HG03060 (cell line): ENCODE data around the gene CA4.
"Not testable (repeated sequence)": the region's sequence is repeated elsewhere in the genome, so short reads cannot be mapped to it uniquely, and the experiment has no call there.

Source experiments
- ATAC-seq: cut with Tn5 transposase; IDR thresholded peaks from one replicate; pipeline ENCODE4 v1.9.1; 2021; ENCODE audit warnings: low read depth, moderate number of reproducible peaks; ENCODE audit not compliant: unreplicated experiment

Gene CA4

DNA sequence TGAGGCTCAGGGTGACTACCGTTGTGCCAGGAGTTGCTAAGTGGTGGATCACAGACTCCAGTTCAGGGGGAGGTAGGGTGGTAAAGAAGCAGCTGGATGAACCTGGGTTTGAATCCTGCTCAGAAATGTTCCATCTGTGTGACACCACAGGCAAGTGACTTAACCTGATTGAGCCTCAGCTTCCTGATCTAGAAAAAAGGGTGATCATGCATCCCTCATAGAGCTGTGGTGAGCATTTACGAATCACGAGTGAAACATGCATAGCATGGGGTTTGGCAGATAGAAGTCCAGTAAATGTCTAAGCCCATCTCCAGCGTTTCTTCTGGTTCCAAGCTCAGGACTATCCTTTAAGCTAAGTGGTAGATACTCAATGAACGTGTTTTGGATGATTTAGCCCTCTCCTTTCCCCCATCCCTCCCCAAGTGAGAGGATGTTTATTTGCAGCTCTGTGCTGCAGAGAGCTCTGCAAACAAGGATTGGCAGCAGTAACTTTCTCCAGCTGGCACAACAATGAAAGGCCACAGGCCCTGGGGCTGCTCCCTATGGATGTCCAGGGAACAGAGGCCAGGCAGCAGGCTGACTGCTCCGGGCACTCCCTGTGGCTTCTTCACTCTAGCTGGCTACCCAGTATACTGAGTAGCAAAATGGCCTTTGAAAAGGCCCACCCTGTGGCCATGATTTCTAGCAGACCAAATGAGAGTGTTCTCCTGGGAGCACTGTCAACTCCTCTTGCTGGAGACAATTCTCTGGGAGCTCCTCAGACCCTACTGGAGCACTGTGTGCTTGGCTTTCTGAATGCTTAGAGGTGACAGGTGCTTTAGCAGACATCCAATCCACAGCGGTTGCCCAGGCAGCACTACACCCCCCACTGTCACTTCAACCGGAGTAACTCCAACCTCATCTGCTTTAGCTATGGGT lies 21.3 kb downstream of the CA4 start:
- ATAC-seq: no peak

DNA sequence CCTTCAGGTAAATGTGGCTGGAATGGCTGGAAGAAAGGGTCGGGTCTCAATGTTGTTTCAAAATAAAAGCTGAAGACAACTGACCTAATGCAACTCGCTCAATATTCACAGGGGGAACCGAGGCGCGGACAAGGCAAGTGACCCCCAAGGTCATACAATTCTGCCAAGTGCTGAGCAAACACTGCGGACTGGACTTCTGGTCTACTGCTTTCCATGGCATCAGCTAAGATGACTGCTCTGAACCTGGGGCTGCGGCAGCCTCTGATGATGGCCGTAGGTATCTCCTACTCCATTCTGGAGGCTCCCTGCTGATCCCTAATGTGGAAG lies 21.9 kb downstream of the CA4 start:
- no peak for ATAC-seq

DNA sequence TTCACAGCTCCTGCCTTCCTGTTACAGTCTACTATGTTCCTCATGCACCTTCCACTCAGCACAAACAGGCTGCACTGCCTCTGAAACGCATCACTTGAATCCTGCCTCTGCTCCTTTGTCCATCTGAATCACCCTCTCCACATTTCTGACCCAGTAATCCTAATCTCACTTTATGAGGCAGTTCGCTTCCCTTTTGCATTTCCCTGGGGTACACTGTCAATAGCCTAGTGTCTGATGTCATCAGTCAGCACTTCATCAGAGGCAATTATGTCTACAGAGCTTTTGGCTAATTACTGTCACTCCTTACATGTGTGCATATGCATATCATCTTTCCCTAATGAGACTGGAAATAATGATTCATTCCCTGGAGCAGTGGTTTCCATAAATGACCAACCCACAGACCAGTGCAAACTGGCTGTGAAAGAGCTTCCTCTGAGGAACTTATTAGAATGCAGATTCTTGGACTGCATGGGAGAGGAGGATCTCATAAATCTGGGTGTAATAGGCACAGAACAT lies 23.6 kb downstream of the CA4 start:
- no peak for ATAC-seq

DNA sequence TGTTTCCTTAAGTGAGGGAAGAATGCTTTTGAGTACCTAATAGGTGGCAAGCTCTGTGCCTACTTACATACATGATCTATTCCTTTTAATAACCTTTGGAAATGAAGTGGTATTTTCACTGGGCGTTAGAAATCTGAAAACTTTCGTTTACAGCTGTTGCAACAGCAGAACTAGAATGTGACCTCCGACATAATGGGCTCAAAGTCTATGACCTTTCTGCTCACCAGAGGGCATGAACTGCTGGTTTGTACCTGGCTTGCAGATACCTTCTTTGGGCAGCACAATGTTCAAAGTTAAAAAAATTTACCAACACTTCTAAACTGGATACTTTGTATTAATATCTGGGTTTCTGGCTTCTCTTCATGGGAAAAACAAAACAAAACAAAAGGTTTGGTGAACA lies 24.3 kb downstream of the CA4 start:
- ATAC-seq: no peak

DNA sequence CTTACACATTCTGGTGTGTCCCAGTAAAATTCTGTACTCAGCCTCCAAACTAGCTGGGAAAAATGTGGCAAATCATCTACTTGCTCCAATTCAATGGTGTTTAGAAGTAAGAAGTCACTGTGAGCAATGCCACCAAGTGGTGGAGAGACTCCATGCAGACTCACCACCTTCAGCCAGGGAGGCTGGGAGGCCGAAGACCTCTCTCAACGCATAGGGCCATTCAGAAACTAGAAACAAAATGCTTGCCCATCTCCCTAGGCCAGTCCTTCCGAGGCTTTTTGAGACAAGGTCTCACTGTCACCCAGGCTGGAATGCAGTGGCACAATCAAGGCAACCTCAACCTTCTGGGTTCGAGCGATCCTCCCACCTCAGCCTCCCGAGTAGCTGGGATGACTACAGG lies 25.0 kb downstream of the CA4 start:
- not testable (repeated sequence) for ATAC-seq

DNA sequence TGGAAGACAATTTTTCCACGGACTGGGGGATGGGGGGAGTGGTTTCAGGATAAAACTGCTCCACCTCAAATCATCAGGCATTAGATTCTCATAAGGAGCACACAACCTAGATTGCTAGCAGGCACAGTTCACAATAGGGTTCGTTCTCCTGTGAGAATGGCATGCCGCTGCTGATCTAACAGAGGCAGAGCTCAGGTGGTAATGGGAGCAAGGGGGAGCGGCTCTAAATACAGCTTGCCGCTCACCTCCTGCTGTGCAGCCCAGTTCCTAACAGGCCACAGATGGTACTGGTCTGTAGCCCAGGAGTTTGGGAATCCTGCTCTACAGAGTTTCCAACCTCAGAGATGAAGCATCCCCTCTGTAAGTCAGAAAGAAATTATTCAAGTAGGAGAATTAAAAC lies 27.0 kb downstream of the CA4 start:
- not testable (repeated sequence) for ATAC-seq

DNA sequence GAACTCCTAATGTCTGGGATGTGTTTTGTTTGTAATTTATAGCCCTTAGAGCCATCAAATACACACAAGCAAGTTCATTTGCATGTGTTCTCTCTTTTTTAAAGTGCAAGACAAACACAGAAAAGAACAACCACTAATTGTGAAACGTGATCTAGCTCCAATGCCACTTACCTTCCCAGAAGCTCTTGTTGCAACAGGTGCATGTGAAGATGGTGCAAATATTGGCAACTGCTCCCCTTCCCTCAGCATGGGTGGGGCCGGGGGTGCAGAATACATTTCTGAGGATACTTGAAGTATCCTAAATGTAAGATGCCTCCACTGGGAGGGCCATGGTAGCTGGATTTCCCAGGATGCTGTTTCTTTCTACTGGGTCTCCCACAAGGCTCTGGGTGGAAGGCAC lies 28.4 kb downstream of the CA4 start:
- not testable (repeated sequence) for ATAC-seq

DNA sequence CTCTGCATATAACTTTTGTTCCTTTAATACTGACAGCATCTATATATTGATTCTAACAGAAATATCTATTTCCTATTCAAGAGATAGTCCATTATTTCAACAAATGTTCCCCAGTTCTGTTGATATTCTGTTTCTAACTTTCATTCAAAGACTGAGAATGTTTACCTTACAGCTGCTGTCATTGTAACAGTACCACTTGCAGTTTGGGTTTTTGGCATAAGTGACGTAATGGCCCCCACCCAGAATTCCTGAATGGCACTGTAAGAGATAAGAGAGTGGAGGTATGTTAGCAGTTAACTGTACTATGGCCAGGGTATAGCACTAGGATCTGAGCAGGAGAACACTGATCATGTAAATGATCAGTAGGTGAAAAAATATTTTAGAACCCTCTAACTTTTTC lies 30.6 kb downstream of the CA4 start:
- ATAC-seq: not testable (repeated sequence)

DNA sequence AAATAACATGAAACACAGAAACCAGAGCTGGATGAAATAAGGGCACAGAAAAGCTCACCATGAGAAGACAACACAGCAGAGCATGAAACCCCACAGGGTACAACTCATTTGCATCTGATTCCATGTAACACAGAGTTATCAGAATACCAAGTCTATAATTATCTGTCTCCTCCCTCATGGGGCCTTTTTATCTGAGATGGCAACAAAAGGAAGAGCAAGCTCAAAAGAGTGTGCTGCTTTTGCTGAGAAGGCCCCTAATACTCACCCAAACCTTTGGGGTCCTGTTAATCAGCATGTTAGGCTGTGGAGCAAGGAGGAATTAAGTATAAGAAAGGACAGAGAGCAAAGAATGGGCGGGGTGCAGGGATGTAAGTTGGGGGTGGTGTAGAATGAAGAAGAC lies 36.6 kb downstream of the CA4 start:
- not testable (repeated sequence) for ATAC-seq

DNA sequence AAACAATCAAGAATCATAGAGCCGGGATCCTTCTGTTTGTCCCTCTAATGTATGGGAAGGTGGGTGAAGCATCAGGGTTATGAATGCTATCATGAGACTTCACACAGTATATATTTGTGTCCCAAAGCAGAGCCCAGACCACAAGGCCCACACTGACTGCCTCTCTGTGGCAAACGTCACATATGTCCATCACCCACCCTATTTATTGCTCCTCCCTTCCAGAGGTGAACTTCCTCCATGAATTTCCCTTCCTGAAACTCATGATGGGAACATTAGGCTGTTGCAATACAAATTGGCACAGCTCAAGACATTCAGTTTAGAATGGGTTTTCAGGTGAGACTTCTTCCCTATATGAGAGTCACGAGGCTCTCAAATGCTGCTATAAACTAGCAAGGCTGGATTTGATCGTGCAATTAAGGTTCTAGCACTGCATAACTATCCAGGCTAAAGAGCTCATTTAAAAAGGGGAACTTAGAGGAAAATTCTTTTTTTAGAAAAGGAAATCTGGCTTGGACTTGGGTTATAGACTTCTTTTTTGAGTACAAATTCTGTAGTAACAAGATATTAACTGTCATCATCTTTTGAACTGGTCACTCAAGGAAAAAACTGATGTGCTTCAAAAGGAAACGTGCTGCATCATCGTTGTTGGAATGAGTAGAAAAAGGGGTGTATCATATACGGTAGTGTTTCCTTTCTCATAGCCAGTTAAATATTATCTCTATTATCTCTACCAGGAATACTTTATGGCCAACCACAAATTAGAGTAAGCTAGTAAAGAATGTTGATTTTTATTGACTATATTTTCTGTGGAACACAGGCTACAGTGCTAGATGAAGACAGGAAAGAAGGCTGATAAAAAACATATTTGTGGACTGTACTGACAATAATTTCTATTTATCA lies 37.3 kb downstream of the CA4 start:
- not testable (repeated sequence) for ATAC-seq

DNA sequence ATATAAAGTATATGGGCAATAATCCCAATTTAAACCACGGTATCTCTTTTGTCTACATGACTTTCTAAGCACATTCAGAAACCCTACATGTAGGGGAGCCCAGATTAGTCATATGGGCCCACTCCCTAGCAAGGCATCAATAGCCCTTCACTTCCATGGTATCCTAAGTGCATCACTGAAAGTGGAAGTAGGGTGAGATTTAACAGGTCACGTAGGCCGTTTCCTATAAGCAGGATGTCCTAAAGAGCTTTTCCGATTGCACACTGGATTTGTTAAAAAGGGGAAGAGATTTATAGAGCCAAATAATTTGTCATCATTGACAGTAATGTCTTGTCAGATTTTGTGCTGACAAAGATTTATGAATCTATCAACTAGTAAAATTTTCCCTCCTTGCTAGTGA lies 39.0 kb downstream of the CA4 start:
- no peak for ATAC-seq

DNA sequence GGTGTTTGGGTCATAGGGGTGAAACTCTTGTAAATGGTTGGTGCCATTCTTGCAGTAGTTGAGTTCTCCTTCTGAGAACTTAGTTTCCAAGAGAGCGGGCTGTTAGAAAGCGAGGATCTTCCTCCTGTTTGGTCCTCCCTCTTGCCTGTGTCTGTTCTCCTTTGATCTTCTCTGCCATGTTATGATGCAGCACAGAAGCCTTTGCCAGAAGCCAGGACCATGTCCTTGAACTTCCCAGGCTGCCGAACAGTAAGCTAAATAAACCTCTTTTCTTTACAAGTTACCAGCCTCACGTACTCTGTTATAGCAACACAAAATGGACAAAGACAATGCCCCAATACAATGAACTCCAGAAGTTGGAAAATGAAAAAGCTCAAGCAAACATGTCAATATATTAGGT lies 40.3 kb downstream of the CA4 start:
- not testable (repeated sequence) for ATAC-seq

DNA sequence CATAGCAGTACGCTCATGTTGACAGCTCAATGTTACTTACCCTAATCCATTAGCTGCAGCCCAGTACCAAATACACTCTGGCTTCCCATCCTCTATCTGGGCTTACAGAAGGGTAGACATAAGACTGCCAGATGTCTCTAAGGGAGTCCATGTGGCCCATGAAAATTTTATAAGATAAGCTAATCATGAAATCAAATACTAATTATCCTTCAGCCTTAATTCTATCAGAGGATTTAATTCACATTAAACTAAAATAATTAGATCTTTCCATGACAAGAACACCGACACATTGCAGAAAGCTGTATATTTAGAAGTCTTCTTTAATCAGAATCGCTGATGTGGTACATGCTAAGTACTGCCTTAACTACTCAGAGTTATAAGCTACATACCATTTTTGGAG lies 43.3 kb downstream of the CA4 start:
- ATAC-seq: not testable (repeated sequence)

DNA sequence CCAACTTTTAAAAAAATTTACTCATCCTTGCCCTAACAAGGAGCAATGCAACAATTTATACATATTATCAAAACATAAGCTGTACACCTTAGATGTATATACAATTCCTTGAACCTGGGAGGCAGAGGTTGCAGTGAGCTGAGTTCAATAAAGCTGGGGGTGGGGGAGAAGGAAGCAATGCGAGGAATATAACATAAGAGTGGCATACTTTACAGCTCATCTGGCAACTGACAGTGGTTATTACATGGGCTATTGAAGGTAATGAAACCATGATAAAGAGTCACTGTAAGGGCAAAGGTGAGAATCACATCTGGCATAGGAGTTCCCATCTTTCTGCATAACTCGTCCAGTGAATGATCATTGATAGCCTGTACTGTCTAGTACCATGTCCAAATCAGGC lies 43.7 kb downstream of the CA4 start:
- no peak for ATAC-seq

DNA sequence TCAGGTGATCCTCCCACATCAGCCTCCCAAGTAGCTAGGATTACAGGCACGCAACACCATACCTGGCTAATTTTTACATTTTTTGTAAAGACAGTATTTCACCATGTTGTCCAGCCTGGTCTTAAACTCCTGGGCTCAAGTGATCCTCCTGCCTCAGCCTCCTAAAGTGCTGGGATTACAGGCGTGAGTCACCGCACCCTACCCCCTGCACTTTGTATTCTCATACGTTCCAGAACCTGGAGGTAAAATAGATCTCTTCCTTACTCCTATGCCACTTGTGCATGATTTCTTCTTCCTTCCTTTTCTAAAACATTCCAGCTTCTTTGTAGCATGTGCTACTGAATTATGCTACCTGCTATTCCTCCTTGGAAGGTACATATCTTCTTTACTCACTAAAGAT lies 44.4 kb downstream of the CA4 start:
- not testable (repeated sequence) for ATAC-seq

DNA sequence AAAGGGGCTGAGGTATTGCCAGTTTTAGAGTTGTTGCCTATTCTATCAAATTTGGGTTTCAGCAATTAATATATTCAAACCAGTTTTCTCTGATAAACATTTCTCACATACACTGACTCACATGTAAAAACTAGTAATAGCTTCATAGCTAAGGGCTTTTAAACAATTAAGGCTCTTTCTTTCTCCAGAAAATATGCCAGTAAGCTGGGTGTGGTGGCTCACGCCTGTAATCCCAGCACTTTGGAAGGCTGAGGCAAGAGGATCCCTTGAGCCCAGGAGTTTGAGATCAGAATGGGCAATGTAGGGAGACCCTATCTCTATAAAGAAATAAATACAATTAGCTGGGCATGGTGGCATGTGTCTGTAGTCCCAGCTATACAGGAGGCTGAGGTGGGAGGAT lies 48.9 kb downstream of the CA4 start:
- ATAC-seq: not testable (repeated sequence)

DNA sequence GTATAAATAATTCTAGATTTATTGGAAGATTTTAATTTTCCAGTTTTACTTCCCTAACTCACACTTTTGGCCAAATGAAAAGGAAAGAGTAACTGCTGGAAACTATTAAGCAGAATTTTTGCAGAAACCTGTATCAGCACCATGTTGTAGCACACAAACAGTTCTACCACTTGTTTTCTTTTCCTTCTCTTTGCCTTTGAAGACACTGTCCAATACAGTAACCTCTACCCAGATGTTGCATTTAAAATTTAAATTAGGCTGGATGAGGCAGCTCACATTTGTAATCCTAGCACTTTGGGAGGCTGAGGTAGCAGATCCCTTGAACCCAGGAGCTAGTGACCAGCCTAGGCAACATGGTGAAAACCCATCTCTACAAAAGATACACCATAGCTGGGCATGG lies 56.0 kb downstream of the CA4 start:
- ATAC-seq: not testable (repeated sequence)

DNA sequence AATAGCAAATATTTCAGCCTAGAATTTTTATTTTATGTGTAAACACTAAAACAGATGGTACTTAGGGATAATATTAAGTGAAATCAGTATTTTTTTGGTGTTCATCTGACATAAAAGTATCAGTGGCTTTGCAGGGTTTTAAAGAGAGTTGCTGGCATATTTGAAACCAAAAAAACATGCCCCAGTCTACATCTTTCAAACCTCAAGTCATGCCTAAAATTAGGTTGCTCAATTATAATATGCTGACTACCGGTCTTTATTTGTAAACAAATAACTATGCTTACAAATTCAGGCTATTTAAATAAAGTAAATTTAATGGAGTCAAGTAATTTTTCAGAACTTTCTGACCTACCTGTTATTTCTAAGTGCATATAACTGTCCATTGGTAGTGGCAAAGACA lies 58.5 kb downstream of the CA4 start:
- not testable (repeated sequence) for ATAC-seq
